Pons (tissue), 1 donor: ENCODE results near the gene RPP30.

Experiments
- DNase-seq: peaks from one replicate; pipeline ENCODE4 v3.0.0-alpha.2; 2016; ENCODE audit warnings: low spot score

The RPP30 gene

DNA sequence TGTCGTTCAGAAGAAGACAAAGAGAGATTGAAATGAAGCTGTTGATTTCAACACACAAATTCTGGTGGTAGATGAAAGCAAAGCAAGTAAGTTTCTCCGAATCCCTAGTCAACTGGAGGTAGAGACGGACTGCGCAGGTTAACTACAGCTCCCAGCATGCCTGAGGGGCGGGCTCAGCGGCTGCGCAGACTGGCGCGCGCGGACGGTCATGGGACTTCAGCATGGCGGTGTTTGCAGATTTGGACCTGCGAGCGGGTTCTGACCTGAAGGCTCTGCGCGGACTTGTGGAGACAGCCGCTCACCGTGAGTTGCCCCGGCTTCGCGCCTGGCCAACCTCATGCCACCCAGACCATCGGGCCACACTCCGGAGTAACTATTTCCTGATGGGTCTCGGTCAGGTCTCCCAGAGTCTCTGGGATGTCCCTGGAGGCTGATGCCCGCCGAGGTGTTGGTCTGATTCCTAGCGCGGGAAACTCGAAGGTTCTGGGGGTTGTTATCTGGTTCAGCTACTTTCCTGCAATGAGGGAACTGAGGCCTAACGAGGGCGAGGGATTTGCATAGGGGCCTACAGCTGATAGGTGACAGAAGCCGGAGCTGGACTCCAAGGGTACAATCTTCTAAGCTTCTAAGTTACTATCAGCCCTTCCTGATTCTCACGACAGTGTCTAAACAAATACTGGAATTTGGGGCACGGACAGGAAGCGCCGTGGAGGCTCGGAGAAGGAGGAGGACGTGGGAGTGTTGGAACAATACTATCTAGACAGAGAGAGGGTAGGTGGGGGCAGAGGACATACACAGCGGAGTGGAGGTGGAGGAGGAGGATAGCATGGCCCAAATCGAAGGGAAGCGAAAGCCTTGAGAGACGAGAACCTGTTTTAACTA, at the start of gene RPP30:
Gene RPP30 (plus strand): TSS at position 209 of the 882 bp plus-strand sequence. CDS start 13 bp downstream, at position 222.
- no peak for DNase-seq

DNA sequence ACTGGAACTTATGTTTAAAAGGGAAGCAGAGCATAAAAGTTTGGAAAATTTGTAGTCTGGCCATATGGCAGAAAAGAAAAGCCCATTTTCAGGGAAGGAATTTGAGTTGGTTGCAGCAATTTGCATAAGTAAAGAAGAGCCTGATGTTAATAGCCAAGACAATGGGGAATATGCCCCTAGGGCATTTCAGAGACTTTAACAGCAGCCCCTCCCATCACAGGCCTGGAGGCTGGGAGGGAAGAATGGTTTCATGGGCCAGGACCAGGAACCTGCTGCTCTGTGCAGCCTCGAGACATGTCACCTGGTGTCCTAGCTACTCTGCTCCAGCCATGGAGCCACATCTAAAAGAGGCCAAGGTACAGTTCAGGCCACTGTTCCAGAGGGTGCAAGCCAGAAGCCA, 49.3 kb upstream of the RPP30 start:
- no peak for DNase-seq

DNA sequence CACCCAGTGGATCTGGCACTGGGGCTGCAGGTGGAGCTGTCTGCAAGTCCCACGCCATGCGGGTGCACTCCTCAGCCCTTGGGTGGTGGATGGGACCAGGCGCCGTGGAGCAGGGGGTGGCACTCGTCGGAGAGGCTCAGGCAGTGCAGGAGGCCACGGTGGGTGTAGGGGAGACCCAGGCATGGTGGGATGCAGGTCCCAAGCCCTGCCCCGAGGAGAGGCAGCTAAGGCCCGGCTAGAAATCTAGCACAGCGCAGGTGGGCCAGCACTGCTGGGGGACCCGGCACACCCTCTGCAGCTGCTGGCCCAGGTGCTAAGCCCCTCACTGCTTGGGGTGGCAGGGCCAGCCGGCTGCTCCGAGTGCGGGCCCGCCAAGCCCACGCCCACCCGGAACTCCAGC, 39.7 kb upstream of the RPP30 start:
- no peak for DNase-seq

DNA sequence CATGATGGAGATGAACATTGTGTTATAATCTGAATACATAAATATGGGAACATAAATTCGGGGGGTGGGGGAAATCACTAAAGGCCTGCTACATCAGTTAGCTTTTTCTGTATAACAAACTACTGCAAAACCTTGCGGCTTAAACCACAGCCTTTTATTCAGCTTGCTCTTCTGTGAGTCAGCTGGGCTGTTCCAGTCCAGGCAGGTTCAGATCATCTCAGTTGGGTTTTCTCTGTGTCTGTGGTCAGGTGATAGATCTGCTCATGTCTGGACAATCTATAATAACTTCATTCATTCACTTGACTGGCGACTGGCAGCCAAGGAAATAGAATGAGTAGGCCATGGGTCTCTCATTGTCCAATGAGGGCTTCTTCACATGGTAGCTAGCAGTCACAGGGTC, 37.4 kb upstream of the RPP30 start:
- DNase-seq = no peak

DNA sequence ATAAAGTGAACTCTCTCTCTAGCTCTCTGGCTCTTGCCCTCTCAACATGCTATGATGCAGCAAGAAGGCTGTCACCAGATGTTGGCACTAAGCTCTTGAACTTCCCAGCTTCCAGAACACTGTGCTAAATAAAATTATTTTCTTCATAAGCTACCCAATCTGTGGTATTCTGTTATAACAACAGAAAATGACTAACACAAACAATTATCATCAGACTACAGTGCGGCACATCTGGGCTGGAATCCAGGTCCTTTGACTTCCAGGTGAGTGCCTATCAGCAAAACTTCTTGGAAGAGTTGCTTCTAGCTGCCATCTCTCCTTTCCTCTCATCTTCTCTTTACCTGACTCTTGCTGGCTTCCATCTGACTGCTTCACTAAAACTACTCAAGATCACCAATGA, 34.3 kb upstream of the RPP30 start:
- DNase-seq = no peak

DNA sequence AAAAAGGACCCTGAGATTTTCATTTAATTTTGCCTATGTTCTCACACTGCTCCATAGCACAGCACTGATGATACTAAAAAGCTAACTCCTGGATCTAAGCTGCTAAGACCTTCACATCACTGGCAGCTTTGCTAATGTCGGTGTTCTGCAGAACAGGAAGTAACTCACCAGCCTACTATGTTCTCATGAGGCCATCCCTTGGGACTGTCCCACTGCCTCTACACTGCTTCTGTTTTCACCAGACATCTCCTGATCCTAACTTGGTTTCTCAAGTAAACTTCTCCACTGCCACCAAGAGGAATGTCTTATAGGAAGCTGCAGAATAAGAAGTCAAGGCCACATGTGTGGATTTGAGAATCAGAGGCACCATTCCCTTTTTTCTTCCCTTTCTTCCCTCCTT, 29.0 kb upstream of the RPP30 start:
- DNase-seq = no peak

DNA sequence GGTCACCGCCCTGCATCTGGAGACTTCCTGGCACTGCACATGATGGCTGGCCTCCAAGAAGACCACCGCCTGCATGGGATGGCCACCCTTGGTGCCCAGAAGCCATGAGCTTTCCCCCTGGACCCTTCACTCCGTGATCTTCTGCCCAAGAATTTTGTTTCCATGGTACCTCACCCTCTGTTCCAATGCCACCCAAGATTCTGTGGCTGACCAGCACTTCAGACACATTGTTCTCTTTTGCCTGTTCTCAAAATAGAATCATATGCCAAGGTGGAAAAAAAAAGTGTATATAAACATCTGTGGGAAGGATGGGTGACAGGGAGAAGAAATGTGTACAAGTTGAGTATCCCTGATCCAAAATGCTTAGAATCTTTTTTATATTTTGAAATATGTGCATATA, 26.0 kb upstream of the RPP30 start:
- DNase-seq = no peak

DNA sequence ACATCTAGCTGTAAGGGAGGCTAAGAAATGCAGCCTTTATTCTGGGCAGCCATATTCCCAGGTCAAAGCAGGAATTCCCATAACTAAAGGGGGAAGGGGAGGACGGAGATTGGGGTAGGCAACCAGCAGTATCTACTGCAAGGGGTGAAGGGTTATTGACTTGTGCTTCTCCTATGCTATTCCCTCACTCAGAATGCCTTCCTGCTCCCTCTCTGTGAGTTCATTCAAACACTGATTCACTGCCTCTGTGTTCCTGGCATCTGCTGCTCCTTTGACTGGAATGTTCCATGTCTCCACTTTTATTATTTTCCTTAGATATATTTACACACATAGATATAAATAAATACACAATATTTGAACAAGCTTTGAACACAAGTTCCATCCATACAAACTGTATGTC, 25.0 kb upstream of the RPP30 start:
- DNase-seq = no peak

DNA sequence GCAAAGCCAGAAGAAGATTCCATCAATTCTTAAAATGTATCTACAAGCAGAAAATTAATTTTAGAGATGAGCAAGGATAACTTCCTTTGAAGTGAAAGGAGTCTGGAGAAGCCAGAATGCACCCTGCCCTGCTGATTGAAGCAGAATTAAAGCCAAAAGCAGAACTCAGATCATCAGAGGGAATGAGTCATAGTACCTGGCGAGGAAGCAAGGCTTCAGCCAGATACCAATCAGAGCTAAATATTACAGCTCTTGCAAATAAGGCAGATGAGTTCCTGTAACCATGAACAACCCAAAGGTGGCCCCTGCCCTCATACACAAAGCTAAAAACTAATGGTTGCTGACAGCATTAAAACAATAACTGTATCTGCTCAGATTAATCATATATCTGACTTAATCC, 24.3 kb upstream of the RPP30 start:
- DNase-seq = peak; percentile 28

DNA sequence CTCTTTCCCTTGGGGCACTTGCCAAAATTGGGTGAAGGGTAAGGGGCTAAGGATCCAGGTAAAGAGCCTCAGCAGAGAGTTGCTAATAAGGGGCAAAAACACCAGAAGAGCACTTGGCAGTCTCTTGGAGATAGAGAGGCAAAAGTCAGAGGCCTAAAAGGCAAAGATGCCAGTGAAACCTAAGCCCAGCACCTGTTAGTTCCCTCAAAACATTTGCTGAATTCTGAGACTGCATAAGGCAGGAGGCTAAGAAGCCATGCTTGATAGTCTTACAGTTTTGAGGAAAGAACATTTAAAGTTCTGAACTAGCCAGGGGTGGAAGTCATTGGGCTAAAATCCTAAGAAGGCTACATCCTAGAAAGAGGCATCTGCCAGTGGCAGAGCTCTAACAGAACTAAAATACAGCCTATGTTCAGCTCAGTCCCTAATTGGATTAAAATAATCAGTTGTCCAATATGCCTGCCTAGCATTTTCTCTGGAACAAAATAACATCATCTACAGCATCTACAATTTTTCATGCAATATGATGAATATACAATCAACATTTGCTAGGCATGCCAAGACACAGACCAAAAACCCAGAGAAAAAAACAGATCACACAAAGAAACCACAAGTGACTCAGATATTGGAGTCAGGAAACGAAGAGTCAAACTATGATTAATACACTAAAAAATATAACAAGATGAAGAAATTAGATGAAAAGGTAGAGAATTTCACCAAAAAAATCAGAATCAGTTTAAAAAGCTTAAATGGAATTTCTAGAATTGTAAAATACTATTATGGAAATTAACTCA, 21.6 kb upstream of the RPP30 start:
- no peak for DNase-seq

DNA sequence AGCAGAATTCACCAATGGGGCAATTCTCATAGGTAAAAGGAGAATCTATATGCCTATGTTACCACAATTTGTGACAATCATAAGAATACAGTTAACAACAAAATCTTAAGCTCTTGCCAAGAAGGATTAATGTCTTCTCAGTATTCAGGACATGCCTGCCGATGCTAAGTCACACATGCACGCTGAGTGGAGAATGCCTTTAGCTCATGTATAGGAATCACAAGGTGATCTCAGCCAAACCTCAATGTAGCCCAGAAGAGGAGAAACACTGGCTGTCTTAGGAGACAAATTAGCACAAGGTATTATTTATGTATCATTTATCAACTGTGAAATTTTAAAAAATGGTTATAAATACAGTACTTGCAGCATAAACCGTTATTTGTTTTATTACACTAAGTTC, 16.6 kb upstream of the RPP30 start:
- no peak for DNase-seq

DNA sequence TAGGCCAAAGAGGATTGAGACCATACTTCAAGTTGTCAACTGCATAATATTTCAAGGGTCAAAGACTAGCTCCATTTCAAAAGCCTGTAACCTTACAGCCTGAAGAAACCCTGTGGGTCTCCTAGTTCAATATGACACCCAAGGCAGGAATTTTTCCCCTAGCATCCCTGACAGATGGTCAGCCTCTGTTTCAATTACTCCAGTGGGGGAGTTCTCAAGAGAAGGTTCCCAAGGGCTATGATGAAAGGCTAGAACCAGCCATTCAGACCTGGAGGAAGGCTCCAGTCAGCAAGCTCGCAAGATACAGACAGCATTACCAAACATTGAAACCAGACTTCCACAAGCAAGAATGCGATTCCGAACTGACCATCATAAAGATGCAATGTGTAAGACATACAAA, 15.5 kb upstream of the RPP30 start:
- DNase-seq = no peak

DNA sequence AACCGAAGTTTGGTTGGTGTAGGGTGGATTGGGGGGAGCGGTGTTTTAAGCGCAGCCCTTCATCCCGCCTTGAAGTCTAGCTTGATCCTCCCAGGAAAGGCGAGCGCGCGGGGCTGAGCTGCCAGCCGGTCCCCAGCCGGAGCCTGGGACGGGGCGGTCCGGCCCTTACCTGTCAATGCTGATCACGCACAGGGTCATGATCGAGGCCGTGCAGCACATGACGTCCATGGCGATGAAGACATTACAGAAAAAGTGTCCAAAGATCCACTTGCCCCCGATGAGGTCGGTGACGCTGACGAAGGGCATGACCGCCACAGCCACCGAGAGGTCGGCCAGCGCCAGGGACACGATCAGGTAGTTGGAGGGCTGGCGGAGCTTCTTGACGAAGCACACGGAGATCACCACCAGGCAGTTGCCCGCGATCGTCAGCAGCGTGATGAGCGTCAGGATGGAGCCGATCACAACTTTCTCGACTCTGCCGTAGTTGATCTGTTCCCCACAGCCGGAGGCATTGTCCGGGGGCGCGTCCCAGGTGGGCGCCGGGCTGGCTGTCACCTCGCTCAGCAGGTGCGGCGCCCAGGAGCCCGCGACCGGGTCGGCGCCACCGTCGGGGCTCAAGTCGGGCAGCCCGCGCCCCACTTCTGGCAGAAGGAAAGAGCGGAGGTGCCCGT, 14.7 kb upstream of the RPP30 start:
- DNase-seq = no peak

DNA sequence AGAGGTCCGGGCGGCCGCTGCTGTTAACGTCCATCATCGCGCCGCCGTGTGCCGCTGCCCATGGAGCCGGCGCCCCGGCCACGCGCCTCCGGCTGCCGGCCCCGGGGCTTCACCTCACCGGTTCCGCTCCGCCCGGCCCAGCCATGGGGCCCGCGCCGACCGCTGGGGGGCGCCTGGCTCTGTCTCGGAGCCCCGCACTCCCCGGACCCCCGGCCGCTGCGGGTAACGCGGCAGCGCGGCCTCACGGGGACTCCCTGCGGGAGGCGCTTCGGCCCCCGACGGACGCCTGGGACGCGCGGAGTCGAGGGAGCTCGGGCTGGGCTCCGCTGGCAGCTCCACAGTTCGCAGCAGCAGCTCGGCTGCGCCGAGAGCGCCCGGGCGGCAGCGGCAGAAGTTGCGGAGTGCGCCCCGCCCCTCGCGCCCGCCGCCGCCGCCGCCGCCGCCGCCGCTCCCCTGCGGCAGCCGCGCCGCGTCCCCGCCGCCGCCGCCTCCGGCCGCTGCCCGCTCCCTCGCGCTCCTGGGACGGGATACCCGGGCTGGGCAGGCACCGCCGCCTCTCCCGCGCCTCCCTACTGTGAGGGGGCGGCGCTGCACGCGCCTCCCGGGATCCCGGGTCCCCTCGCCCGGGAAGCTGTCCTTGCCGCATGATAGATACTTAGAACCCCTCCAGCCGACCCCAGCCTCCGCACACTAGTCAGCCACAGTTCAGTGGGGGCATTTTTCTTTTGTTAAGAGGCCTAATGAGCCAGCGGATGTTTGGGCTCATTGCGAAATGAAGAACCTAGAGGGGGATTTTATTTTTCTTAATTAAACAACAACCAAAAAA, 13.9 kb upstream of the RPP30 start, which contains the start of gene HTR7:
Gene HTR7 (minus strand): TSS at position 405 of the 826 bp plus-strand sequence. CDS start 368 bp downstream, at position 37.
- DNase-seq = no peak

DNA sequence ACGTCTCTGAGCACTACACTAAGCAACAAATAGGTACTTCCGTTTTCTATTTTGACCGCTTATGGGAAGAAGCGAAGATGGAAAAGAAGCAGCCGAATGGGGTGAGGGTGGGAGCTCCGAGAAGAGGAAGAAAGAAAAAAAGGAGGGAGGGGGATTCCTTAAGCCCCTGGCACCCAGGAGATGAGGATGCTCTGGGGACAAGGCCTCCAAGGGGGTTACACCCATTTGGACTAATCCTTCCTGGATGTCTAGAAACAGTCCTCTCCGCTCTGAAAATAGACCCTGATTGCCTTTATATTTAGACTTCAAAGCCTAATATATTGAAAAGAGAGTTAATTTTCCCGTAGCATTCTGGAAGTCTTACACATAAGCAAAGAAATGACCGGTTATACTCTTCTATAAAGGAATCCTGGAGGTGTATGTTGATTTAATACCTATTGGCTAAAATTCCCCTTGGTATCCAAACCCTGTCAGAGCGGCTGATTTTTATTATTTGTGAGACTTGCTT, 13.3 kb upstream of the RPP30 start:
- DNase-seq = peak; percentile 42

DNA sequence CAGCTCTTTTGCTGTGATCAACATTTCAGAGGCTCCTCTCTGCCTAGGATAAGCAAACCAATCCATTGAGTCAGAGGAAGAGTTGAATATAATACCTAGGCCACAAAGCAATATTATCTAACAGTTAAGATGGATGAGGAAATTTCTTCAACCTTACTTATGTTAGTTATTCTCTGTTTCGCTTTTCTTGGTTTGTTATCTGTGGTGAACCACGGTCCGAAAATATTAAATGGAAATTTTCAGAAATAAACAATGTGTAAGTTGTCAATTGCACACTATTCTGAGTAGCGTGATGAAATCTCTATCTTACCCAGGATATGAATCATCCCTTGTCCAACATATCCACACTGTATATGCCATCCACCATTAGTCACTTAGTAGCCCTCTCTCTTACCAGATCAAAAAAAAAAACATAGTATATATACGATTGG, 12.4 kb upstream of the RPP30 start:
- DNase-seq = no peak

DNA sequence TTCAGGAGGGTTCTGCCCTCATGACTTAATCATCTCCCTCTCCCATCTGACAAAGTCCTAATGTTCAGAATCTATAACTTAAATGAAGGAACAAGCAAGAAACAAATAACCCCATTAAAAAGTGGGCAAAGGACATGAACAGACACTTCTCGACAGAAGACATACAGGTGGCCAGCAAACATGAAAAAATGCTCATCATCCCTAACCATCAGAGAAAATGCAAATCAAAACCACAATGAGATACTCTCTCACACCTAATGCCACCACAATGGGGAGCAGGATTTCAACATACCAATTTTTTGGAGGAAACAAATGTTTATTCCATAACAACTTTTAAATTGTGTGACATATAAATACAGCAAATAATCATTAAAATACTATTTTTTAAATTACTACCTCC, 11.0 kb upstream of the RPP30 start:
- no peak for DNase-seq

DNA sequence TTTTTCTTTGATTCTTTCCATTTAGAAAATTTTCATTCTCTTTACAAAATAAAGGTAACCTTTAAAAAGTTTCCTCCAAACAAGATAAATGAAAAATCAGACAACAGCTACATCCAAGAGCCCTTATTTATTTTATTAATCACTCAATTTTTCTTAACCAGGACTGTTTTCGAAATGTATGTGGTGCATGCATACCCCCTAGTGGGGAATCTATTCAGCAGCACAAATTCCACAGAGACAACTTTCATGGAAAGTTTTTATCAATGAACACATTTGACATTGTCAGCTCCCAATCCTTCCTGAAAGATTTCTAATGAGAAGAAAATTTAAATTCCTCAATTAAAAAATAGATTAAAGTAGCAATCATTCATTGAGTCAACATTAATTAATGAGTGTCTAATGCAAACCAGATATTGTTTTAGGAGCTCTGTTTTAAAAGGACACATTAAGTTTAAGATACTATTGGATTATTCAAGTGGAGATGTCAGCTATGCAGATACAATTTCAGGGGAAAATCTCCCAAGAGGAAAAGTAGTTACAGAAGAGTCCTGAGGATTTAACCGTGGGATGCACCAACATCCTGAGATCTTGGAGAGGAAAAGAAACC, 8.8 kb upstream of the RPP30 start:
- peak; percentile 33 for DNase-seq

DNA sequence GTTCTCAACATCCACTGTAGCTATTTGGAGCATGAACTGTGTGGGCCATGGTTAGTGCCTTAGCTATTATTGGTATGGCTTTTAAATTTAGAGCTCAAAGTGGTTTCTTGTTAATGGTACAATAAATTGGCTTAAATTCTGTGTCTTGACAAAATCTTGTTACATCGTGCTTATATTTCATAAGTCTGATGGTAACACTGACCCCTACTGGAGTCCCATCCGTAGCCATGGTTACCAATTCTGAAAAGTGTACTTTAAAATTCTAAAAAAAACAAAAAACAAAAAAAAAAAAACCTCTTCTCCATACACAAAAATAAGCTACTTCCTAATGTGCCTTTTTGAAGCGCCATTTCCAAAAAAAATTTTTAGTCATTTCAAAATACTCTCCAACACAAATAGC, 6.4 kb upstream of the RPP30 start:
- no peak for DNase-seq

DNA sequence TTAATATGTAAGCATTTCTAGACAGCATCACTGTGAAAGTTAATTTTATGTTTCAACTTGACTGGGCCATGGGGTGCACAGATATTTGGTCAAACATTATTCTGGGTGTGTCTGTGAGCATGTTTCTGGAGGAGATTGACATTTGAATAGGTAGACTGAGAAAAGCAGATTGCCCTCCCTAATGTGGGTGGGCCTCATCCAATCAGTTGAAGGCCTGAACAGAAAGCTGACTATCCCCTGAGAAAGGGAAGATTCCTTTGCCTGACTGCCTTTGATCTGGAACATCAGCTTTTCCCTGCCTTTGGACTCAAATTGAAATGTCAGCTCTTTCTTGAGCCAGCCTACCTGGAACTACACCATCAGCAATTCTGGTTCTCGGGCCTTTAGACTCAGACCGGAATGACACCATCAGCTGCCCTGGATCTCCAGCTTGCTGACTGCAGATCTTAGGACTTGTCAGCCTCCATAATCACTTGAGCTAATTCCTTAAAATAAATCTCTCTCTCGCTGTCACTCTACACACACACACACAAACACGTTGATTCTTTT, 5.7 kb upstream of the RPP30 start:
- DNase-seq = no peak

DNA sequence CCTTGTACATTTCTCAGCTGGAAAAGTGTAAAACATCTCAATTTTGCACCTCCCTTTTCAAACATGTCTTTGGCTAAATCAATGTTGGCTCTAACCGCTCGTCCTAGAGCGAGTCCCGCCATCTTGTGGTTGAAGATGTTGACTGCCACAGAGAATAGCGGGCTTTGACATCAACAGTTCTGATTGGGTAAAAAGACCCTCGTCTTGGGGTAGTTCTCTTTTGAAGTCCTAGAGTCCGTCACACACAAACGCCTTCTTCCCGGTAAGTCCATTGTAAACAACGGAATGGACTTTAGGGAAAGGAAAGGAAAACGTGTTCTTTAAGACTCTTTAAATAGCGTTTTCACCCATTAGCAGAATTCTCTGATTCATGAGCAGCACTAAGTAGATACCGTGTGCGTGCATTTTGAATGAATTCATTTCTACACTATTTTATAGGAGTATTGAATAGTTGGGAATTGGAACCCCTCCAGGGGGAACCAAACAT, 452 bp upstream of the RPP30 start:
- peak; percentile 84 for DNase-seq
